ENCODE results near the gene TUBB3. TPM values are rescaled to one million over a fixed set of nuclear protein-coding genes. Genes with fewer than 3 reads are reported as not detected.

The TUBB3 gene
- total RNA-seq, 1 experiment from 2014 or later = 159 TPM

DNA sequence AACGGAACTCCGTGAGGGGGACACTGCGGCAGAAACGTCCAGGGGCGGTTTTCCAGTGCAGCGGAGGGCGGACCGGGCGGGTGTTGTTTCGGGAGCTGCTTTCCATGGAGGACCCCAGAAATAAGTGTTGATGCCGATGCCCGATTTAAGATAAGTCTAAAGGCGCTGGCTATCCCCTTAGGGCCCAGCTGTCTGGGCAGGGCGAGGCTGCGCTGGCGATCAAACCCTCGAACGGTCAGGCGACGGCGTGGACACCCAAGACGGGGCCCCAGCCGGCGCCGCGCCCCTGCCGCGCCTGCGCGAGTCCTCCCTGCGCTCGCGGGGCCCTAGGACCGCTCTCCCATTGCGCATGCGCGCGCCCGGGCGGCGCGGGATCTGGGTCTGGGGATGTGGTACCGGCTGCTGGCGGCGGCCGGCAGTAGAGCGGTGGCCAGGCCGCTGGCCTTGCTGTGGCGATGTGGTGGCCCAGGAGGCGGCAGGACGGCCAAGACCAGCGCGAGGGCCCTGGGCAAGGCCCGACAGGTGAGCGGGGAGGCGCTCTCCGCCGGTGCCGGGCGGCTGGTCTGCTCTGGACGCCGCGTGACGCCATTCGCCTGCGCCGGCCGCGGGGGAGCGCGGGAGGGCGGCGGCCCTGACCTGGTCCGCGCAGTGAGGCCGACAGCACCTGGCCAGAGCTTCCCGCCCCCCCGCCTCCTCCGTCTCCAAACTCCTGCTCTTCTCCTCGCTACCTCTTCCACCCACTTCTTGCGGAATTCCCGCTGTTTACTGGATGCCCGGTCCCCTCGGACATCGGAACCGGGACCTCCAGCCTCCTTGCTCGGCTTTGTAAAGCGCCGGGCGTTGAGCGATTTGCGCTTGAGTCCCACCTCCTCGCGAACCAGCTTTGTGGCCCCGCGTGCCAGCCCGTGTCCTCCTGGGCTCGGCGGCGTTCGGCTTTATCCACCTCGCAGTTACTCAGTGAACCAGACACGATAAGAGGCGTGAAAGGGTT lies 49.4 kb downstream of the TUBB3 start:
- DNase-seq (peak; percentile 87), ATAC-seq (peak; percentile 93)
- no peaks in the 10 kb centered on the region for H3K9me3 ChIP-seq (ENCODE audit: low read length)
- 0 out of 2 replicates have a peak, but pooled peaks cover 4% of the 10 kb centered on the region for H3K36me3 ChIP-seq (ENCODE audit: low read depth, low read length)
- peak overlapping the region; percentile 99 for H3K9ac ChIP-seq (ENCODE audit: low read length)
- POLR2A ChIA-PET (ENCODE audit: unreplicated experiment) = interaction anchor here (0.6 kb wide), 1 partner anchor 286 kb away, joined by 3 read pairs; the partner anchor contains the start of gene CDK10
- TF ChIP-seq EZH2phosphoT487 (IDR thresholded peaks at IDR 0.05; ENCODE audit: borderline replicate concordance, low read length) (no peak), EZH2 (IDR thresholded peaks at IDR 0.05; ENCODE audit: low read length, unreplicated experiment) (no peak)
- TF ChIP-seq, protein P1, sequence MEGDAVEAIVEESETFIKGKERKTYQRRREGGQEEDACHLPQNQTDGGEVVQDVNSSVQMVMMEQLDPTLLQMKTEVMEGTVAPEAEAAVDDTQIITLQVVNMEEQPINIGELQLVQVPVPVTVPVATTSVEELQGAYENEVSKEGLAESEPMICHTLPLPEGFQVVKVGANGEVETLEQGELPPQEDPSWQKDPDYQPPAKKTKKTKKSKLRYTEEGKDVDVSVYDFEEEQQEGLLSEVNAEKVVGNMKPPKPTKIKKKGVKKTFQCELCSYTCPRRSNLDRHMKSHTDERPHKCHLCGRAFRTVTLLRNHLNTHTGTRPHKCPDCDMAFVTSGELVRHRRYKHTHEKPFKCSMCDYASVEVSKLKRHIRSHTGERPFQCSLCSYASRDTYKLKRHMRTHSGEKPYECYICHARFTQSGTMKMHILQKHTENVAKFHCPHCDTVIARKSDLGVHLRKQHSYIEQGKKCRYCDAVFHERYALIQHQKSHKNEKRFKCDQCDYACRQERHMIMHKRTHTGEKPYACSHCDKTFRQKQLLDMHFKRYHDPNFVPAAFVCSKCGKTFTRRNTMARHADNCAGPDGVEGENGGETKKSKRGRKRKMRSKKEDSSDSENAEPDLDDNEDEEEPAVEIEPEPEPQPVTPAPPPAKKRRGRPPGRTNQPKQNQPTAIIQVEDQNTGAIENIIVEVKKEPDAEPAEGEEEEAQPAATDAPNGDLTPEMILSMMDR (conservative IDR thresholded peaks at IDR 0.05; ENCODE audit: low read depth, low read length) = no peak
- H3K79me2 ChIP-seq (ENCODE audit: low read length) = peaks cover 56% of the 10 kb centered on the region
- no peaks in the 10 kb centered on the region for H3F3A ChIP-seq (ENCODE audit: low read length, unreplicated experiment)
- intact Hi-C loops (cut with micrococcal nuclease) = no loop called here
- BruUV-seq (replicated peaks) = no TSS peak
- H2AFZ ChIP-seq (ENCODE audit: low read length) = peak overlapping the region; percentile 97
- H3K9me2 ChIP-seq (replicated peaks; ENCODE audit: low read length) = no peaks in the 10 kb centered on the region
- H3K27me3 ChIP-seq (ENCODE audit: low read length) = no peaks in the 10 kb centered on the region
- peak overlapping the region; percentile 96 for H3K4me2 ChIP-seq (ENCODE audit: low read length)
- CTCF ChIA-PET = no interaction called here
- peaks cover 13% of the 10 kb centered on the region for H3K4me1 ChIP-seq (ENCODE audit: insufficient read depth, low read length)
- H3K4me3 ChIP-seq (ENCODE audit: low read length) = peak overlapping the region; percentile 98
- H3K27ac ChIP-seq (ENCODE audit: low read length) = peak overlapping the region; percentile 79
- no peaks in the 10 kb centered on the region for H4K20me1 ChIP-seq (ENCODE audit: low read length)

DNA sequence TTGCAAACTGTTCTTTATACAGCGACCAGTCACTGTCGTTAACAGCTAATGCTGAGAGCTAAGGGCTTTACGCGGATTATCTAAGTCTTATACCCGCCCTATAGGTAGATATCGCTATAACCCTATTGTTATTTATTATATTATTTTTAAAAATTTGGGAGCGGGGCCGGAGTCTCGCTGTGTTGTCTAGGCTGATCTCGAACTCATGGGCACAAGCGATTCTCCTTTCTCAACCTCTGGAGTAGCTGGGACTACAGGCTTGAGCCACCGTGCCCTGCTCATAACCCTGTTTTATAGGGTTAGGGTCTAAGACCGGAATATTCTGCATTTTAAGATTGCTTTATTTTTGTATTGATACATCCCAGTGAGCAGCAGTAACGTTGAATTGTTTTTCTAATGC lies 50.1 kb downstream of the TUBB3 start:
- H3F3A ChIP-seq (ENCODE audit: low read length, unreplicated experiment) = no peaks in the 10 kb centered on the region
- H3K4me1 ChIP-seq (ENCODE audit: insufficient read depth, low read length) = peaks cover 13% of the 10 kb centered on the region
- CTCF ChIA-PET = no interaction called here
- H3K79me2 ChIP-seq (ENCODE audit: low read length) = peaks cover 61% of the 10 kb centered on the region
- H3K9me3 ChIP-seq (ENCODE audit: low read length) = no peaks in the 10 kb centered on the region
- H2AFZ ChIP-seq (ENCODE audit: low read length) = peak overlapping the region; percentile 97; the same call in 1 of the 2 replicates
- H3K27ac ChIP-seq (ENCODE audit: low read length) = peak overlapping the region; percentile 79
- peak overlapping the region; percentile 98 for H3K4me3 ChIP-seq (ENCODE audit: low read length)
- H3K9ac ChIP-seq (ENCODE audit: low read length) = peak overlapping the region; percentile 99
- intact Hi-C loops (cut with micrococcal nuclease) = no loop called here
- DNase-seq (no peak), ATAC-seq (no peak)
- H3K27me3 ChIP-seq (ENCODE audit: low read length) = no peaks in the 10 kb centered on the region
- no peaks in the 10 kb centered on the region for H3K9me2 ChIP-seq (replicated peaks; ENCODE audit: low read length)
- peaks cover 5% of the 10 kb centered on the region; the same call in 1 of the 2 replicates for H3K36me3 ChIP-seq (ENCODE audit: low read depth, low read length)
- TF ChIP-seq, protein P1 (conservative IDR thresholded peaks at IDR 0.05; ENCODE audit: low read depth, low read length) = no peak
- no peak for TF ChIP-seq EZH2phosphoT487 (IDR thresholded peaks at IDR 0.05; ENCODE audit: borderline replicate concordance, low read length)
- no peaks in the 10 kb centered on the region for H4K20me1 ChIP-seq (ENCODE audit: low read length)
- POLR2A ChIA-PET (ENCODE audit: unreplicated experiment) = no interaction called here
- BruUV-seq (replicated peaks) = no TSS peak
- peak overlapping the region; percentile 96 for H3K4me2 ChIP-seq (ENCODE audit: low read length)
